Measurements from ENCODE around the gene SURF2.

Gene SURF2

DNA sequence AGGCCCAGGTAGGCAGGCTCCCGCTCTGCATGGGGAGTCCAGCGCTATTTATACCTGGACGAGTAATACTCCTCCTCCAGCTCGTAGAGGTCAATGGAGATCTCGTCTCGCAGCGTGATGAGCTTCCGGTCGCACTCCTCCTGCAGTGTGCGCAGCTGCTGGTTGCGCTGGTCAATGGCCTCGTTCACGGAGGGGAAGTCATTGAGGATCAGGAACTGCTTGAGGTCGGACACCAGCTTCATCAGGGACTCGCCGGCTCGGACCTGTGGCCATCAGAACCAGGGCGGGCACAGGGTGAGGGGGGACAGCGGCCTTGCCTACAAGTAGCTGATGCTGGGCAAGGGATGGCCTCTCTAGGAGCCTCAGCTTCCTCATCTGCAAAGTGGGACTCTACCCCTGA is 12.3 kb upstream of the SURF2 start:
- no peaks in the 10 kb centered on the region for H3K27me3 Mint-ChIP-seq
- no peaks in the 10 kb centered on the region for H3K9me3 Mint-ChIP-seq
- intact Hi-C loops (cut with micrococcal nuclease), result no loop called here
- peaks cover 85% of the 10 kb centered on the region for H3K4me1 Mint-ChIP-seq (ENCODE audit: low read depth)
- peaks cover 98% of the 10 kb centered on the region for H3K36me3 Mint-ChIP-seq (ENCODE audit: low read depth)
- H3K27ac Mint-ChIP-seq, result peak overlapping the region; percentile 18
- no peak overlapping the region for H3K4me3 Mint-ChIP-seq

DNA sequence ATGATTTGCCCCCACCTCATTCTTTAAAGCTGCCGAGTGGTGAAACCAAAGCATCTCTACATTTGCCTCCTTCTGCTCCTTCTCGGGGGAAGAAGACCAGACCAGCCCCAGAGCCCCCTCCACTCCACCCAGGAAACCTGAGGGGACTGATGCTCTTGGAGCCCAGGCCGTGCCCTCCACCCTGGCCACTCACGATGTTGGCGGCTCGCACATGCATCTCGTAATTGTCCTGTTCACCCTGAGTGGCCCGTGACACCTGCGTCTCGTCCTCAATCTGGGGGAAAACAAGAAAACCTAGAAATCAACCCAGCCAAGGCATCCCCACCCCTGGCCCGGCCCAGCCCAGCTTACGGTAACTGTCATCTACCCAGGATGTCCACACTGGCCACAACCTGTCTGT is 11.4 kb upstream of the SURF2 start:
- peaks cover 98% of the 10 kb centered on the region for H3K36me3 Mint-ChIP-seq (ENCODE audit: low read depth)
- intact Hi-C loops (cut with micrococcal nuclease), result no loop called here

DNA sequence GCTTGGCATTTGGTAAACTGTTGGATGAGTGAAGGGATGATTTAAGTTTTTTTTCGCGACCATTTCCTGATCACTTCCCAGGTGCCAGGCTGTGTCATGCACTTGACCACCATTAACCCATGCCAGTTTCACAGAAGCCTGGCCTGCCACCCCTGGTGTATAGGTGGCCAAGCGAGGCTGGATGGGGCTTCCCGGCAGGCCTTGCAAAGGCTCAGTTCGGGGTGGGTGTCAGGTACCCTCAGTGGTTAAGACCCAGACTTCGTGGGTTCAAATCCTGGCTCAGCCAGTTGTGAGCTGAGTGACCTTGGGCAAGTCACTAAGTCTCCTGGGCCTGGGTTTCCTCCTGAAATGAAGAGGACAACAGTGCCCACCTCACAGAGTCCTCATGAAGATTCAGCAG is 10.8 kb upstream of the SURF2 start:
- peaks cover 98% of the 10 kb centered on the region for H3K36me3 Mint-ChIP-seq (ENCODE audit: low read depth)
- H3K4me3 Mint-ChIP-seq, result no peak overlapping the region
- no peaks in the 10 kb centered on the region for H3K27me3 Mint-ChIP-seq
- no peak overlapping the region for H3K27ac Mint-ChIP-seq
- H3K4me1 Mint-ChIP-seq (ENCODE audit: low read depth), result peaks cover 85% of the 10 kb centered on the region
- intact Hi-C loops (cut with micrococcal nuclease), result no loop called here
- no peaks in the 10 kb centered on the region for H3K9me3 Mint-ChIP-seq

More for the DNA sequence above, 11.4 kb upstream of the SURF2 start:
- peaks cover 85% of the 10 kb centered on the region for H3K4me1 Mint-ChIP-seq (ENCODE audit: low read depth)
- no peaks in the 10 kb centered on the region for H3K9me3 Mint-ChIP-seq
- no peak overlapping the region for H3K27ac Mint-ChIP-seq
- no peaks in the 10 kb centered on the region for H3K27me3 Mint-ChIP-seq
- H3K4me3 Mint-ChIP-seq, result no peak overlapping the region

DNA sequence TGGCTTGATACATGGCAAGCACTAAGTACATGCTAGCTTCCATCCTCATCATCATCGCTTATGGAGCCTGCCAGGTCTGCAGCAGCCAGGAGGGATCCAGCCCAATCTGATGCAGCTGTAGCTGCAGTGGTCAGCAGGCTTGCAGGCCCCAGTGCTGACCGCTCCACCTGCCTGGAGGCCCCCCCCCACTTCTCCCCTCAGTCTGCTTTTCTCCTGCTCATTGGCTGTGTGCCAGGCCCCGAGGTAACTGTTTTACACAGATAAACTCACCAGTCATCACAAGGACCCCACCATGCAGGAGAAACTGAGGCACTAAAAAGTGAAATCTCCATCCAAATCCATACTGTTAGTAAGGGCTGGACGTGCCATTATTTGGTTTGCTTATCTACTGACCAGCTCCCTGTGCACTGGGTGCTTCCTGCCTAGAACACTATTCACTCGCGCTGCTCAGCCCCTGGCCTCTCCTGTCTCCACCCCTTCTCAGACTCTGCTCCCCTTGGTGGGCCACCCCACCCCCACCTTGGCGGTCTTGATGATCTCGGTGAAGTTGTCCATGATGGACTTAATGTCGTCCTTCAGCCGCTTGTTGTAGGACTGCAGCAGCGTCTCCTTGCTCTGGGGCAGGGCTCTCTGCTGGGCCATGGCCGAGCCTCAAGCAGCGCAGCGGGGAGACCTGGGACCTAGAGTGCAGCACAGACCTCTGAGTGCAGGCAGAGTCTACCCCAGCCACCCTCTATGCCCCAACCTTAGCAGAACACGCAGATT is 10.1 kb upstream of the SURF2 start:
- Mint-ChIP-seq H3K27ac (peak overlapping the region; percentile 96), H3K36me3 (ENCODE audit: low read depth) (peaks cover 98% of the 10 kb centered on the region), H3K27me3 (no peaks in the 10 kb centered on the region), H3K9me3 (no peaks in the 10 kb centered on the region), H3K4me3 (peak overlapping the region; percentile 85), H3K4me1 (ENCODE audit: low read depth) (peaks cover 81% of the 10 kb centered on the region)
- intact Hi-C loops (cut with micrococcal nuclease), result no loop called here

DNA sequence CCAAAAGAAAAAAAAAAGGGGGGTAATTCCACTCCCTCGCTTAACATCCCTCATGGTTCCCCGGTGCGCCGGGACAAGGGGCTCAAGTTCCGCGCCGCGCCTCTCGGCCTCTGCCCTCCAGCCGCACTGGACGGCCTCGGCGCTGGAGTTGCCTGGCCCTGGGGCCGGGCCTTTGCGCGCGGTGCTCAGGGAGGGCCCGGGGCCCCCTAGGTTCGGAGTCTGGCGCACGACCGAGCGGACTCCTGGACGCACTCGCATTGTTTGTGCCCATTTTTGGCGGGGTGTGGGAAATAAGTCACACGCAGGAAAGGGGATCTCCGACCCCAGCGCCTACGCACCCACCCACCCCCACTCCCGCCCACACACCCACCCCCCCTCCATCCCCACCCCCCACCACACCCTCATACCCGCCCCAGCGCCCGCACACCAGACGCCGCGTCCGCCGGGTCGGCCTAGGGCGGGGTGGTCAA is 8.8 kb upstream of the SURF2 start:
- intact Hi-C loops (cut with micrococcal nuclease), result no loop called here
- Mint-ChIP-seq H3K9me3 (no peaks in the 10 kb centered on the region), H3K27me3 (no peaks in the 10 kb centered on the region), H3K4me3 (peak overlapping the region; percentile 85), H3K4me1 (ENCODE audit: low read depth) (peaks cover 68% of the 10 kb centered on the region), H3K27ac (peak overlapping the region; percentile 96), H3K36me3 (ENCODE audit: low read depth) (peaks cover 98% of the 10 kb centered on the region)

DNA sequence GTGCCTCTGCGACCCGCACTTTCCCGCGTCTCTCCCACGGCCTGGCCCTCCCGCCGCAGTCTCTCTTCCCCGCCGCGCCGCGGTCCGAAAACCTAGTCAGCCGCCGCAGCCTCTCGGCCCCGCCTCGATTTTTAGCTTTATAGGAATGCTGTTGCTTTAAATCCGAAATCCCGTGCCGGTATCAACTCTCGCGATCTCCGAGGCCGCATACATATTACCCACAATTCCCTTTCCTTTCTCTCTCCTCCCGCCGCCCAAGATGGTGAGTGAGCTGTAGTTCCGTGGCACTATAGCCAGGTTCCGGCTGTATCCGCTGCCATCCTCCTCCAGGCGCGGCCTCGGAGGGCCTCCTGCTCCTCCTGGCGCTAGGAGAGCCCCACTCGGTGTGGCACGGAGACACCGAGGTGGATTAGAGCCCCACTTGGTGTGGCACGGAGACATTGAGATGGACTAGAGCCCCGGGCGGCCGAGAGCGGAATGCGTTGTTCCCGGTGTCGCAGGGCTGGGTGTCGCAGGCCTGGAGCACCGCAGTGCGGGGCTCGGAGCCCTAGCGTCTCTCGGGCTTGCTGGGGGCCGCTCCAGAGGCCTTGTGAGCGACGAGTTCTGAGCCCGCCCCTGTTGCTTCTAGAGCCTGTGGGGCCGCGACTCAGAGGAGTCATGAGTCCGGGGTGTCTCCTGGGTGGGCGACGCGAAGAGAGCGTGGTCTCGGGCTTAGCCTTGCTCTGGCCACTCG is 8.2 kb upstream of the SURF2 start, which contains the start of the genes MED22 and RPL7A:
Gene MED22, minus strand, starts transcription at position 147 of the 733 bp plus-strand sequence. CDS start 1,469 bp downstream, outside the sequence.
Gene RPL7A, plus strand, starts transcription at position 234 of the 733 bp plus-strand sequence. Its CDS starts 26 bp downstream, at position 260.
- peaks cover 98% of the 10 kb centered on the region for H3K36me3 Mint-ChIP-seq (ENCODE audit: low read depth)
- H3K9me3 Mint-ChIP-seq, result no peaks in the 10 kb centered on the region
- H3K4me1 Mint-ChIP-seq (ENCODE audit: low read depth), result peaks cover 64% of the 10 kb centered on the region
- H3K27ac Mint-ChIP-seq, result peak within 1 kb of the TSS; percentile 96
- H3K4me3 Mint-ChIP-seq, result peak within 1 kb of the TSS; percentile 85
- intact Hi-C loops (cut with micrococcal nuclease), result loop anchor here (1.0 kb wide), 2 partner anchors 8 to 12 kb away; partner anchors contain the start of genes SURF1, SURF2 and SURF6
- no peaks in the 10 kb centered on the region for H3K27me3 Mint-ChIP-seq

DNA sequence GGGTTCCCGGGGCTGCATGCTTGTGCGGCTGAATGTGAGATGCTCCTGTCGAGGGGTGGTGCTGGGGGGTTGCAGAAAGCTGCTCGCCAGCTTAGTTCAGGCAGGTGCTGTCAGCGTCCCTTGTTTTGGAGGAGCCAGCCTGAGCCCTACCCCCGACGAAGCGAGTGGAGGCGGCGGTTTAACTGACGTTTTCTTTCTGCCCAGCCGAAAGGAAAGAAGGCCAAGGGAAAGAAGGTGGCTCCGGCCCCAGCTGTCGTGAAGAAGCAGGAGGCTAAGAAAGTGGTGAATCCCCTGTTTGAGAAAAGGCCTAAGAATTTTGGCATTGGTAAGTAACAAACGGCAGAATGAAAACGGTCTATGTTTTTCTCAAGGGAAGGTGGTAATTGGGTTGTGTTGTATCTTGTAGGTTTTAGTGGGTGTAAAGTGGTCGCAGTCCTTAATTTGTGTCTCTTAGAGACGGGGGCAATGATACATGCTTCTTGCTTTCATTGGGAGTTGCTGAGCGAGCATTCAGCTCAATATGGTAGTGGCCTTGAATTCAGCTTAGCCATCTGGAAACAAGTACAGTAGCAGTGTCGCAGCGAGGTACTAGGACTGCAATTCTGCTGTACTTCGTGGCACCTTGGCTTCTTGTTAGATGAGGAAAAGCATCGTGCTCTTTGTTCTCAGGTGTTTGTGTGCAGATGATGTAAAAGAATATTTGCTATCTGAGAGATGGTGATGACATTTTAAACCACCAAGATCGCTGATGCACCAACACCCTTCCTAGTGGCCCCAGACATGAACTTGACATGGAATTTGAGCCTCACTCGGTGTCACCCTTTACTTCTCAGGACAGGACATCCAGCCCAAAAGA is 7.4 kb upstream of the SURF2 start:
- Mint-ChIP-seq H3K4me3 (peak overlapping the region; percentile 85), H3K27ac (peak overlapping the region; percentile 96), H3K27me3 (no peaks in the 10 kb centered on the region), H3K4me1 (ENCODE audit: low read depth) (peaks cover 59% of the 10 kb centered on the region), H3K9me3 (no peaks in the 10 kb centered on the region), H3K36me3 (ENCODE audit: low read depth) (peaks cover 98% of the 10 kb centered on the region)
- intact Hi-C loops (cut with micrococcal nuclease), result loop anchor here (1.0 kb wide), 2 partner anchors 7 to 13 kb away; partner anchors contain the start of genes SURF1, SURF2 and SURF6

DNA sequence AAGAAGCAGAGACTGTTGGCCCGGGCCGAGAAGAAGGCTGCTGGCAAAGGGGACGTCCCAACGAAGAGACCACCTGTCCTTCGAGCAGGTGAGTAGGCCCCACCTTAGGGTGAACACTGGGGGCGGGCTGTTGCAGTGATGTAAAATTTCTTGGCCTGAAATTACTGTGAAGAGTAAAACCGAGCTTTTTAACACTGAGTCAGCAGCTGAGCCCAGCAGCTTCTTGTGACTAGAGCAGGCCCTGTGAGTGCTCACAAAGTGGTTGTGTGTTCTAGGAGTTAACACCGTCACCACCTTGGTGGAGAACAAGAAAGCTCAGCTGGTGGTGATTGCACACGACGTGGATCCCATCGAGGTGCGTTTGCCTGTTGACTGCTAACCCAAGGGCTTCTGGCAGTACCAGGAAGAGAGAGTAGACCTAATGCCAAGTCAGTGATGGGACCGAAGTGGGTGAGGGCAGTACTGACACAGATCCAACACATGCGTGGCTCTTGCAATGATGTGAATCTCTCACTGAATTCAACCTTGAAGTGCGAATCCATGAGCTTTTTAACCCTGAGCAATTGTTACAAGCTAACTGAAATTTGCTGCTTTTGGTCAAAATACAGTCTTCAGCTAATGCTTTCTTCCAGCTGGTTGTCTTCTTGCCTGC is 6.3 kb upstream of the SURF2 start:
- Mint-ChIP-seq H3K9me3 (no peaks in the 10 kb centered on the region), H3K27ac (no peak overlapping the region), H3K4me1 (ENCODE audit: low read depth) (peaks cover 54% of the 10 kb centered on the region), H3K36me3 (ENCODE audit: low read depth) (peaks cover 88% of the 10 kb centered on the region), H3K4me3 (no peak overlapping the region), H3K27me3 (no peaks in the 10 kb centered on the region)
- intact Hi-C loops (cut with micrococcal nuclease), result loop anchor here (10.0 kb wide), 1 partner anchor 165 kb away; no protein-coding TSS in a partner anchor

DNA sequence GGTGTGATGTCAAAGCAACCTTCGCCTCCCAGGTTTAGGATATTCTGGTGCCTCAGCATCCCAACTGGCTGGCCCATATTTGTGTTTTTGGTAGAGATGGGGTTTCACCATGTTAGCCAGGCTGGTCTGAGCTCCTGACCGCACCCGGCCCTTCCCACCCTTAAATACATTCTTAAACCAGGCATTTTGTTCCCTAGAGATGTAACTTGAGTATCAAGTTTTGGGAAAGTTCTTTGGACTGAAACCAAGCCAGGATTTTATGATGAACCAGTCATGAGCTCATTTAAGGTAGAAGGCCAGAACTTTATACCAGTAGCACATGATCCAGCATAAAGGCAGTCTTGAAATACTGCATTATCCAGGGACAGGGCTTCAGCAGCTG is 4.8 kb upstream of the SURF2 start:
- Mint-ChIP-seq H3K4me3 (no peak overlapping the region), H3K27me3 (no peaks in the 10 kb centered on the region)
- intact Hi-C loops (cut with micrococcal nuclease), result loop anchor here (10.0 kb wide), 1 partner anchor 167 kb away; no protein-coding TSS in a partner anchor

DNA sequence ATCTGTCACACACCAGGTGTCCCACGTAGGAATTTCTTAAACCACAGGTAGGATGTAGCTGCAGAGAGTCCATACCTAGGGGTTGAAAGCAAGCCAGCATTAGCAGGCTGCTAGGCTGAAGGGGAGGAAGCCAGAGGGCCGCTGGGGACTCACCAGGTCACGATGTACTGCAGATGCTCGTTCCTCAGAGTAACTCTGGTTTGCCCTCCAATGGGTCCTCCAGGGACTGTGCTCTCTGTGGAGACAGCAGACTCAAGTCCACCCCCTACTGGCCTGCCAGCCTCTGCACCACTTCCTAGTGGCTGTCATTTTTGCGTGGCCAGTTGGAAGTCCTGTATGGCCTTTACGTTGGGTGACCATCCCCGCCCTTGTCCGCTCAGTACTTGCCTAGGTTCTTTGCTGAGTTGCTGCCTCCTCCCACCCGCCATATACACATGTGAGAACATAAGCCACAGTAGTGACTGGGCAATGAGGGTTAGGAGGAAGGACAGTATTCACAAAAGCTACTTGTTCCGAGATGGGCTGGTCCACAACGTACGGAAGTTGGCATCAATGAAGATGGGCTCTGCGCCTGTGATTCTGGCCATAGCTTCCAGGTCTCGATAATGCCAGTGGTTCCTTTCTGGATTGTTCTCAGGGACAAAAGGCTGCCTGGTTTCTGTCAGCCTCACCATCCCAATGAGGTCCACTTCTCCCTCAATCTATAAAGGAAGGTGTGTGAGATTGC is 4.3 kb upstream of the SURF2 start:
- intact Hi-C loops (cut with micrococcal nuclease), result loop anchor here (10.0 kb wide), 1 partner anchor 167 kb away; no protein-coding TSS in a partner anchor
- peaks cover 41% of the 10 kb centered on the region for H3K4me1 Mint-ChIP-seq (ENCODE audit: low read depth)

More for the DNA sequence above, 4.8 kb upstream of the SURF2 start:
- peaks cover 45% of the 10 kb centered on the region for H3K4me1 Mint-ChIP-seq (ENCODE audit: low read depth)
- no peak overlapping the region for H3K27ac Mint-ChIP-seq
- no peaks in the 10 kb centered on the region for H3K9me3 Mint-ChIP-seq
- peaks cover 74% of the 10 kb centered on the region for H3K36me3 Mint-ChIP-seq (ENCODE audit: low read depth)

DNA sequence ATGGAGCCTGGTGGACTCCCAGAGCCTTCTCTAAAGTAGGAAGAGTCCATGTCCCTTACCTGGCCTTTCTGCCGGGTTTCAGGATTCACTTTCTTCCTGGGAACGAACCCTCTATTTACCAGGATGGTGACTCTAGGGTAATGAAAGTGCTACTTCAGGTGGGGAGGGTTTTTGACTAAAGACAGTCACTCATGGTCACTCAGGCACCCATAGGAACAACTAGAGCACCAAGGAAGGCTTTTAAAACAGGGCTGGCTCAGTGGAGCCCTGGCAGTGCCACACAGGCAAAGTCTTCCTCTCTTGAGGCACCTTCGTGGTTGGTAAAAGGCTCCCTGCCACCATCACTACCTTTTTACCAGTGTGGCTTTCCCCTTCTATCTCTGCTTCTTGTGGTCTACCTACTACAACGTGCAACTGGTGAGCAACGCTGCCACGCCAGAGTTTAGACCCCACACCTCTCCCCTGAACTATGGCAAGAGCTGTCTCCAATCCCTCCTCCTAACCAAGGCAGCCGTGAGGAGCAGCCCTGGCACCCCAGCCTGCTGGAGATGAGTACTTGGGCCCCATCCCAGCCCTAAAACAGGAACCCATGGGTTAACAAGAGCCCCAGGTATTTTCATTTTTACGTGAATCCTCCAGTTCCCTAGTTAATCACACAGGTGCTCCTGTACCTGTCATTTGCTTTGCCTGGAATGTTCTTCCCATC is 3.6 kb upstream of the SURF2 start:
- Mint-ChIP-seq H3K4me3 (no peak overlapping the region), H3K27ac (peak overlapping the region; percentile 30), H3K27me3 (no peaks in the 10 kb centered on the region), H3K4me1 (ENCODE audit: low read depth) (peaks cover 46% of the 10 kb centered on the region), H3K36me3 (ENCODE audit: low read depth) (peaks cover 67% of the 10 kb centered on the region), H3K9me3 (no peaks in the 10 kb centered on the region)
- intact Hi-C loops (cut with micrococcal nuclease), result loop anchor here (10.0 kb wide), 1 partner anchor 168 kb away; no protein-coding TSS in a partner anchor

More for the DNA sequence above, 4.3 kb upstream of the SURF2 start:
- no peaks in the 10 kb centered on the region for H3K9me3 Mint-ChIP-seq
- no peaks in the 10 kb centered on the region for H3K27me3 Mint-ChIP-seq
- no peak overlapping the region for H3K27ac Mint-ChIP-seq
- H3K4me3 Mint-ChIP-seq, result no peak overlapping the region
- peaks cover 69% of the 10 kb centered on the region for H3K36me3 Mint-ChIP-seq (ENCODE audit: low read depth)

DNA sequence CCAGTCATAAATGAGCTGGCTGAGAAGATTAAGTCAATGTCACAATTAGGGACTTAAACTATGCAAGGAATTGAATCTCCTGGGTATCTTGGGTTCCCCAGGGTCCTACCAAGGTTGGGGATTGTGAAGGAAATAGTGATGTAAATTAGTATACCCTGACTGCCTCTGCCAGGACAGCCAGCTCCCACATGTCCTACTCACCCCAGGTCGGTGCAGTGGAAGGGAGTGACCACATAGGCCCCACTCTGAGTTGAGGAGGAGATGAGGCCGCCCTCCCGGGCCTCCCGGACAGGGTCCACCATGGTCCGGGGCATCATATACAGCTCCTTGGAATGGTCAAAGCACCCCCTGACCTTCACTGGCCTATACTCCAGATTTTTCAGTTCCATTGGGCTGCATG is 2.8 kb upstream of the SURF2 start:
- no peaks in the 10 kb centered on the region for H3K9me3 Mint-ChIP-seq
- no peak overlapping the region for H3K4me3 Mint-ChIP-seq
- no peaks in the 10 kb centered on the region for H3K27me3 Mint-ChIP-seq
- intact Hi-C loops (cut with micrococcal nuclease), result loop anchor here (10.0 kb wide), 1 partner anchor 169 kb away; no protein-coding TSS in a partner anchor
- peaks cover 50% of the 10 kb centered on the region for H3K4me1 Mint-ChIP-seq (ENCODE audit: low read depth)
- H3K27ac Mint-ChIP-seq, result peak overlapping the region; percentile 30
- H3K36me3 Mint-ChIP-seq (ENCODE audit: low read depth), result peaks cover 67% of the 10 kb centered on the region

Measured in dendritic cell treated with granulocyte-macrophage colony-stimulating factor and Interleukin-4, amounts not matched to agents 40 ng/mL and 50 ng/mL, for 4 days (primary cell).